HG02678 (cell line): Measurements from ENCODE around the gene TRIO.

Experiments used
- ATAC-seq: cut with Tn5 transposase; IDR thresholded peaks from one replicate; pipeline ENCODE4 v1.9.1; 2021; ENCODE audit warnings: mild to moderate bottlenecking, moderate library complexity; ENCODE audit not compliant: unreplicated experiment

Gene TRIO

DNA sequence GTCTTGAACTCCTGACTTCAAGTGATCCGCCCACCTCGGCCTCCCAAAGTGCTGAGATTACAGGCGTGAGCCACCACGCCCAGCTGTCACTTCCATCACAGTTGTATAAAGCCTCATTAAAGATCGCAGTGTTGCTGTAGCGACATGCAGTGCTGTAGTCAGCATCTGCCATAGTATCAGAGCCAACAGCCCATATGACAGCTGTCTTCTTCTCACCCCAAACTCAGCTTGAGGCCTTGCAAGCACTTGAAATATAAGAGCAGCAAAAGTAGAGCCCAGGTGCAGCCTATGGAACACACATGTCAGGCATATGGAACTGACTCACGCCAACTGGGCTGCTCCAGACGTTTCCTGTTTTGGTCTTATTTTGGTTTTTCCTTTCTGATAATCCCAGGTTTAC lies 167.8 kb downstream of the TRIO start:
- ATAC-seq, result no peak

DNA sequence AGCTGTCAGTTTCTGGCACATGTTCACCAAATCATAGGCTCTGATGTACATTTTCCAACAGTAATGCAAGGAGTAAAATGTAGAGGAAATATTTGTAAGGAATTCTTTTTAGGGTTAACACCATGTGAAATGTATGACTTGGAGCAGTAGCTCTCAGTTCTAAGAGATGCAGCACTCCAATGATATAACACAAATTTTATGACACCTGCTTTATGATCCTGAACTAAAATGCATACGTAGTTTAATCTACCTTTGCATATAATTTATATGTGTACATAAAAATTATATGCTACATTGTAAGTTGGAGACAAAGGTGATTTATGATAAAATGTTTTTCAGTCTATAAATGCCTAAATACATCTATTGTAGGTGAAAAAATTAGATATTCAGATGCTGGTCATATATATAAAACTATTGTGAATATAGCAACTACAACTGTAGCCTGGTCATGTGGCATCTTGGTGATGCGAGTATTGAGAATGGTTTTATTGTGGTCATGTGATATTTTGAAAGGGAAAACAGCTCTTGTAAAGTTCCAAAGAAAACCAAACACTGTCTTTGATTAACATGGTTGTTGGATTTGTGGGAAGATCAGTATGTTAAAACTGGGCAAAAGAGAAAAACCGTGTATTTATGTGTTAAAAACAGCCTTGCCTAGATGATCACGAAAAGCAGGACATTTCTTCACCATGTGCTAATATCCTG lies 171.0 kb downstream of the TRIO start:
- no peak for ATAC-seq

DNA sequence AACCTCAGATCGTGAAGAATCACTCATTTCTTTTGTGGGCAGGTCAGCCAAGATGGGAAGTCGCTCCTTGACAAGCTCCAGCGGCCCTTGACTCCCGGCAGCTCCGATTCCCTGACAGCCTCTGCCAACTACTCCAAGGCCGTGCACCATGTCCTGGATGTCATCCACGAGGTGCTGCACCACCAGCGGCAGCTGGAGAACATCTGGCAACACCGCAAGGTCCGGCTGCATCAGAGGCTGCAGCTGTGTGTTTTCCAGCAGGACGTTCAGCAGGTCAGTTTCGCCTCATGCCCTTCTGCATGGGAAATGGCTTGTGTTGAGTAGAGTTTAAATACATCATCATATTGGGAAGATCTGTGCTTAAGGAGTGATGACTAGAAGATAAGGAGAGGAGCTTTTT lies 173.3 kb downstream of the TRIO start:
- no peak for ATAC-seq

DNA sequence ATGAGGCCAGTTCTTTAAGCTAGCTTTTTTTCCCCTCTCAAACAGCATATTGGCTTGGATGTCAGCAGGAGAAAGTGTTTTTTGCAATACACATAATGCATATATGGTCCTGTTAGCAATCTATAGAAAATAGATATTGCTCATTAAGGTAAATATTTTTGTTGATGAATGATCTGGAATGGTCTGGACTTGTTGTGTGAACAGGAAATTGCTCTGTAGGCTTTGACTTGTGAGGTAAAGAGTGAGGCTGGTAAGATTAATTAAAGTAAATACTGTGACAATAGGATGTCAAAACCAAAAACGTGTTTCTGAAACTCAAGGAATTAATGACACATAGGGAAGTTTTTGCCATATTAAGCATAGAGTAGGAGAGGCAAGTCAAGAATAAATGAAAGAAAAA lies 176.0 kb downstream of the TRIO start:
- no peak for ATAC-seq

DNA sequence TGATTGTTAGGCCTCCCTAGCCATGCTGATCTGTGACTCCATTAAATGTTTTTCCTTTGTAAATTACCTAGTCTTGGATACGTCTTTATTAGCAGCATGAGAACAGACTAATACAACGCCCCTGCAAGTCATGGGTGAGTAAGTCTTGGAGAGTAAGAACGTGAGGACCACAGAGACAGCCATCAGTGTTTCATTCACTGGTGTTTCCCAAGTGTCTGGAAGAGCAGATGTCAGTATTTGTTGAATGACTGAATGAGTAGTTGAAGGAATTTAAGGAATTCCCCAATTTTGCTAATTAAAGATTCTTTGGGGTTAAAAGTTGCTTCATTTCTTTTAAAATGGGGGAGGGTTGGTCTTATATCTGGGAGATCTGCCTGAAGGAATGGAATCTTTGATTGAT lies 178.8 kb downstream of the TRIO start:
- ATAC-seq, result no peak

DNA sequence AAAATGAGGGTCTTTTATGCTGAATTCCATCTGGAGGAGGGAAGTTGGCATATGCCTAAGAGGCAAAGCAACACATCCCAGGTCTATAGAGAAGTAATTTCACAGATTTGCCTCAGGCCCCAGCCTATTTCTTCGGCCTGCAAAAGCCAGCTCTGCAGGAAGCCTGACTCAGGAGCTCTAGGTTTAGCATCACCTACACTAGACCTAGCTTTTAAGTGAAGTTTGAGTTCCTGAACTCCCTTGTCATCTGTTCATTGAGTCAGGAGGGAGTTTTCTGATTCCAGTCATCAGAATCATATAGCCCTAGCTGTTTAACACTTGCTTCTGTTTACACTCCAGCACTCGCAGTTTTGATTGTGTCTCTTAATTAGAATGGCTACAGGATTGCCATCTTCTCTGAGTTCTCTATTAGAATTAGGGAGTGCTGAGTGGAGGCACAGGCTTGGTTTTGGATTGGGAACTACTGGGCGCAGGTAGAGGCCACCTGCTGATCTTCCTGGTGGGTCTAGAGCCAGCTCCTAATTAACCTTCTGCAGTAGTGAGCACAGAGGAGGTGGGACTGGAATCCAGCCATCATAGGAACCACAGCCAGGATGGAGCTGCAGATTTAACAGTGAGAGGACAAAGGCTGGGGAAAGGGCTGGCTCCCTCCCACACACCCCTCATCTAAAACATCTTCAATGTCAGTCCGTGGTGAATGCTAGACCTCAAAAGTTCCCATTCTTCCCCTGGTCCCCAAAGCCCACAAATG lies 179.5 kb downstream of the TRIO start:
- no peak for ATAC-seq

DNA sequence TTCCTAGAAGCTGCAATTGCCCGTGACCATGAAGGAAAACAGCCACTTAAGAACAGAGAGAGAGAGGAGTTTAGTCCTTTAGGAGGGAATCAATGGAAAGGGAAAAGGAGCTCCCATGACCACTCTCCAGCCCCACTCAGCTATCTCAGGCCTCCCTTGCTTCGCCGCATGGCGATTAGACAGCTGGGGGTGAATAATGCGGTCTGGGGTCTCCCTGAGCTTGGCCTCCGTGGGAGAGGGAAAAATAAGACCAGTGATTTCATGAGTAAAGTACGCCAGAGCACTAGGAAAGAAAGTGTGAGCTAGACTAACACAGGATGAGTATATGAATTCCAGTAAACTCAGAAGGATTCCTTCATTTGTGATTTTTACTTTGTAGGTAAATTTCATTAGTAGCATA lies 180.3 kb downstream of the TRIO start:
- ATAC-seq, result no peak

DNA sequence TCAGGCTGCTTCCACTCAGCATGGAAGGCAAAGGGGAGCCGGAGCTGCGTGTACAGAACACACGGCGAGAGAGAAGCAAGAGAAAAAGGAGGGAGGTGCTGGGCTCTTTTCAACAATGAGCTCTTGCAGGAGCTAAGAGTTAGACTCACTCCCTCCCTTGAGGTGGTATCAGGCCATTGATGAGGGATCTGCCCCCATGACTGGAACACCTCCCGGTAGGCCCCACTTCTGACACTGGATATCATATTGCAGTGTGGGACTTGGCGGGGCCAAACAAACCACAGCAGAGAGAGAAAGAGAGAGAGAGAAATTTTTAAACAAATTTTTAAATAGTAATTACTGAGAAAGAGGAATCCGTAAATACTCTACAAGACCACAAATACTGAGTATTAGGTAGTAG lies 182.2 kb downstream of the TRIO start:
- no peak for ATAC-seq

DNA sequence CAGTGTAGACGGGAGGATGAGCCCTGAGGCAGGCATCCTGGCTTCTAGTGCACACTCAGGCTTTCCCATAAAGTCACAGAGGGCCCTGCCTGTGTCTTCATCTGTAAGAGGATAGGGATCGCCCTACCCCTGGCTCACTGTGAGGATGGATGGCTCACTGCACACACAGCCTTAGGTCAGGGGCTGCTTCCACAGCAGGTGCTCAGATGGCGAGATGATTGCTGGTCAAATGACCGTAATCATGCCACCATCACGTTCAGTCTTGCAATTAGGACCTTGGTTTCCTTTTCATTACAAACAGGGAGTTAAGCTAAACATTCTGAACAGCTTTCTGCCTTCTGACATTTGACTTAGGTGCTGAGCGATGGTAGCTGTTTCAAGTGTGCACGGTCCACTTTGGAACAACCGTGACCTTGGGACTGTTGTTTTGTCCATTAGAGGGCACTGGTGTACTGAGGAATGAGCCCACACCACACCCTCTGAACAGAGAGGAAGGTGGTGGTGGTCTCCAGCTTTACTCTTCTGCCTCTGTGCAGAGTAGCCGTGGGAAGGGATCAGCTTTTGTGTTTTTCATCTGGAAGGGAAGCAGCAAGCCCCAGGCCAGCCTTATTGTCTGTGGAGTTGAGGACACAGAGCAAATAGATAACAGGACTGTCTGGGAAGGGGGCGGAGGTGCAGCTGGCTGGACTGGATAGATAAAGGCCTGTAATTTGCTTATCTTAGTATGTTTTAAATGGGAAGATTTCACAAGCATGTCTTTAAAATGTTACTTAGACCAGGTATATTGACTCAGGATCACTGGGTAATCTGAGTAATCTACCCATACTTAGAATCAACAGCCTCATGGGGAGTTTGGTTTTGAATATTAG lies 183.1 kb downstream of the TRIO start:
- ATAC-seq, result no peak

DNA sequence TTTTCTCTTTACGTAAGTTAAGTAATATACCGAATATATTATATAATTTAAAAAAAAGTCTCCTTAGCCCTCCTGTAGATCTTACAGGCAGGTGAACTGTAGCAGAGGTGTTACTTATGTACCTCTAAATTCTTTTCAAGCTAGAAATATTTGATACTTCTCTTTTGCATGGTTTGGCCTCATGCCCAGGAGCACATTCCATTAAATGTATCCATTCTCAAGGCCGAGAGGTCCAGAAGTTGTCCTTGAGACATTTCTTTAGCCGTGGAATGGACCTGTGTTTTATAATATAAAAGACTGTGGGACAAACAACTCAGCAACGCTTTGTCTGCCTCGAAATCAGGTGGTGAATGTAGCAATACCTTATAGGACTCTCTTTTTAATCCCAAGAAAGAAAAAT lies 184.5 kb downstream of the TRIO start:
- no peak for ATAC-seq

DNA sequence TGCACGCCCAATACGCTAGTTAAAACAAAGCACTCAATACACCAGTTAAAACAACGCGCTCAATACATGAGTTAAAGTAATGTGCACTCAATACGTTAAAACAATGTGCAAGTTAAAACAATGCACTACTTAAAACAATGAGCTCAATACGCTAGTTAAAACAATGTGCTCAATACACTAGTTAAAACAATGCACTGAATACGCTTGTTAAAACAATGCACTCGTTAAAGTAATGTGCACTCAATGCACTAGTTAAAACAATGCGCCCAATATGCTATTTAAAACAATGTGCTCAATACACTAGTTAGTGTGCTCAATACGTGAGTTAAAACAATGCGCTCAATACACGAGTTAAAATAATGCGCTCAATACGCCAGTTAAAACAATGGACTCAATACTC lies 185.0 kb downstream of the TRIO start:
- ATAC-seq, result no peak

DNA sequence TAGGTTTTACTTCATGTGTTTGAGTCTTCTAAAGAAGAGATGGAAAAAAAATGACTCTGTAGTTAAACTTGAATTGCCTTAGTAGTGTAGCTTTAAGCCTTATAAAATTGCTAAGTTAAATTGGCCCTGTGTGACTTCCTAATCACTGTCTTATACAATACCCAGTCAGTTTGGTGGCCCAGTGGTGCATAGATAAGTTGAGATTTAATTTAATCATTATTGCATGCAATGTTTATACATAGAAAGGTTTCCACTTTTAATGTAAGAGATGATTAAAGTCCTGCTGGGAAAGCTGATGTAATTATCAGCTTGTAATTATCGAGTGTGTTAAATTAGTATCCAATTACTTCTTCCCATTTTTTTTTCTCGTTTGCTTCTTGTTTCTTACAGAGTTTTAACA lies 187.1 kb downstream of the TRIO start:
- ATAC-seq, result no peak

DNA sequence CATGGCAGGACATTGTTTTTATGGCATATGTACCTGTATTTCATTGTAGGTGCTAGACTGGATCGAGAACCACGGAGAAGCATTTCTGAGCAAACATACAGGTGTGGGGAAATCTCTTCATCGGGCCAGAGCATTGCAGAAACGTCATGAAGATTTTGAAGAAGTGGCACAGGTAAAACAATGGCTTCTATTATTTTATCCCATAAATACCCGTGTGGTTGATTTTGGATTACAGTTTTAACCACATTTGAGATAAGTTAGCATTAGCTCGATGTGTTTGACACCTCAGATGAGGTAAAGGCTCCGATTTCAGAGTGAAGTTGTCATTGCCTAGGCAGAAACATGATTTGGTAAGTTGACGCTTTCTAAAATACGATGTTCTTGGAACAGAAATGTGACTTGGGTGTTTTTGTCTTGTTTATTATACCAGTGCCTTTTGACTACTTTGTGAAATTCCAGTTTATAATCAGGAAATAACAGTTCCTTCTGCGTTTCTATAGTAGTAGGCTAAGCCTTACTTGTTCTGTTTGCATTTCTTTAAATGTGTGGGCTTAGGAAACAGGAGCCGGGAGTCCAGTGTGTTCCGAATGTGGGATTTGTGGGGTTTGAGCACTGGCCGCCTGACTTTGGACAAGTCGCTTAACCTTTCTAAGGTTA lies 187.7 kb downstream of the TRIO start:
- ATAC-seq, result no peak

DNA sequence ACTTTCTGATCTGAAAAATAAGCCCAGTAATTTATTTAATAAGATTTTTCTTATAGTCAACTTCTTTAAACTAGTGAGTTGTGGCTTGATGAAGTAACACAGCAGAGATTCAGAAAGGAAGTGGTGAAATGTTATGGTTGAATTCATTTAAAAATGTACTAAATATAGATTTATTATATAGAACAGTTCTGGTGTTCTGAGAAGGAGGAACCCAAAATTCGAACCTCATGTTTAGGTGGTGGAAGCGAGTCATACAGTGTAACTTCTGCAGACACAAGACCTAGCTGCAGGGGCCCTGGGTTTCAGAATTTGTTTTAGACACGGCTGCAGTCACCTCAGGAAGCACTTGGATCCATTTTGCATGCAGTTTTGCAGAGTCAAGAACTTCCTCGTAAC lies 188.2 kb downstream of the TRIO start:
- peak; percentile 45 for ATAC-seq

DNA sequence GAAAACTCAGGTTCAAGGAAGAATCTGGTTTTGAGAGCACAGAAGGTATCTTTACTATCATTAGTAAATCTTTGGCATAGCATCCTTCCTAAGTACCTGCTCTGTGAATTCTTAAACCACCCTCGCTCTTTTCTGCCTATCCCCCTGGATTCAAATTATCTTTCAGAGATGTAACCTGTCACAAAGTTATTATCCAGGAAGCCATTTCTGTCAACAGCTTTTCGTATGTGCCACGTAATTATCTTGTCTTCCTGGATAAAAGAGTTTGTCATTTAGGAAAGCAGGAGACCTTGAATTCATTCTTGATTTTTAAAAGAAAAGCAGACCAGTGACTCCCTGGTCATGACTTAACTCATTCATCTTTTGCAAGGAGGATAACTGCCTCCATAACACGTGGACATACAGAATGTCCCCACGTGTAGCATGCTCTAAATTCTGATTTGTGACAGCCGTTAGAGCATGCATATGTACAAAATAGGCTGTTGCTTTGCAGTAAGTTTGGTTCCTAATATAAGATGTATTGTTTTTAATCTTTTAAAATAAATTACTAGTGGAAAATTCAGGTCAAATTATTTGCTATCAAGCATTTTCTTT lies 189.0 kb downstream of the TRIO start:
- no peak for ATAC-seq

DNA sequence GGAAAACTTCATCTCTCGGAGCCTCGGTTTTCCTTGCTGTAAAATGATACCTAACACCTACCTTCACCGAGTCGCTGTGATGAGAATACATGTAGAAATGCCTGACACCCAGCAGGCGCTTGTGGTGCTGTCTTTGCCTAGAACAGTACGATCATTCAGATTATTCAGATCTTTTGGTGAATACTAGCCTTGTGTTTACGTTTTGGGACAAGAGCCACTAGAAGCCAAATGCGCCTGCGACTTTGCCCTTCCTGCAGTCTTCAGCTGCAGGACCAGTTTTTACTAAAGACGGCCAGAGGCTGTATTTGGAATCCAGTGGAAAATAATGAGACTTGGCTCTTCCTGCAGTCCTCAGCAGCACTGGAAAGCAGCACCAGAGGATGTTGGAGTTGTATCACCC lies 189.6 kb downstream of the TRIO start:
- no peak for ATAC-seq

DNA sequence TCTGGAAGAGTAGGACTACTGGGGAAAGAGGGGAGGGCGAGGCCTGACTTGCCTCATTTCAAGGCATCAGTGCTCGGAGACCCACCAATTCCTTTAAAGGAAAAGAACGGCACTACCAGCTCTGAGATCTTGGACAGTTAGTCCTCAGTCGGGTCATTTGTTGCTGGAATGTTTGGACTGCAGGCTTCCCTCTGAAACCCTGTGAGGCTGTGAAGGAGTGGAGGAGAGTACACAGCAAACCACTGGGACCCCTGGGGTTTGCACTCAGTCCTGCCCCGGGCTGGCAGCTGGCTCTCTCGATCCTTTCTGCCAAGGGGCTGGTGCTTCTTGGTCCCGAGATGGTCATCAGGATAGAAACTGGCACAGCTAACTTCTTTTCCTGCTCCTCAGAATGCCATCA lies 194.5 kb downstream of the TRIO start:
- ATAC-seq, result no peak

DNA sequence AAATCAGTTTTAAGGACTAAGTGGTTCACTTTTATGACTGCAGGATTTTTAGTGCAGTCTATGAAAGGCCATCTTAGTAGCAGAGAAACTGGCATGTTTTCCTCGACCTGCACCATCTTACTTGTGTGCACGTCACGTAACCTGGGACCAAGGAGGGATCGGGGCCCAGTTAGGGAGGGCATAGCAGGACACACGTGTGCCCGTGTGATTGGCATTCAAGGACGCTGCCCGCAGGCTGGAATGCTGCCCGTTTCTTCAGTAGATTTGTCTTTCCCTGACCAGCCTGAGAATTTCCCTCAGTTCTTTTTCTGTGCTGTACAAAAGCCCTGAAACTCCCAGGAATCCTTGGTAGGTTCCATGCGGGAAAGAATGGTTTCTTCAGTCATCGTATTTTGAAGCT lies 196.3 kb downstream of the TRIO start:
- no peak for ATAC-seq

DNA sequence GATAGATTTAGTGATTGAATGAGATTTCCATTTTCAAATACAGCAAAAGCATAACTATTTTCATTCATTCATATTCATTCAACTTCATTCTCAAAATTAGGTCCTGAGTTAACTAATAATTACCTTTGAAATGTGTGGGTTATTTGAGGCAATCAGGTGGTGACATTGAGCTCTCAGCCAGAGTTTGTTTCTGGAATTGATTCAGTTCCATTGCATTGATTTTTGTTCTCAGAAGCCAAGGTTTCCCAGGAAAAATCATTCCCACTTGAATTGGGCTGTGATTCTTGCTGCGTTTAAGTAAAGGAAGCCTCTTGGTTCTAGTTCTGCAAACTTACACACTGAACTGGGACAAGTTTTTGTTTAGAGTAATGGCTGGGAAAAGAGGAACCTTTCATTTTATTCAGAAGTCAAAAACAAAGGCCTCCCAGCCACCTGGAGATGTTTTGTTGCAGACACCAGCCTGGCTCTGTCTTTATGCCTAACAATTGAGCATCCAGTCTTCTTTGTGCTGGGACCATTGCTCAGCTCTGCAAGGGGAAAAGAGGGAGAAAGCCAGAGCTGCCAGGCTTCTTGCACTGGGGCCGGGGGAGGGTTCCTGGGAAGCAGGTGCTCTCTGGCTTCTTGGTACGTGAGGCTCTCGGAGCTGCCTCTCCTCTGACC lies 198.6 kb downstream of the TRIO start:
- peak; percentile 4 for ATAC-seq

DNA sequence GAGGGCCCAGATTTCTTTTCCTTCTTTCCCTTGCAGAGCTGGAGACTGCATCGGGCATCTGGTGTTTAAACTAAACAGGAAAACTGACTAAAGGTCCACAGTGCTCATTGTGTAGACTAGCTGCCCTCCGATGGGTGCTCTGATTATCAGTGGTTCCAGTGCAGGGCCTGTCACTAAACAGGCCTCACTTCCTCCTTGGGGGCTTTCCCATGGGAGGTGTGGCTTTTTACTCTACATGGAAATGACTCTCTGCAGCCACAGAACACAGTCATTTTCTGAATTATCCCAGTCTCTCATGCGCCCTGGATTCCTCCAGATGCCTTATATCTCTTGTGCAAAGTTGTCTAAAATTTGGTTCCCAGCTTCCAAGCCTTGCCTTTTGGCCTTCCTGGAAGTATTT lies 199.2 kb downstream of the TRIO start:
- peak; percentile 98 for ATAC-seq
